SK-N-SH (cell line): Measurements from ENCODE around the gene KRT17.

ENCODE experiments used
- CTCF ChIP-seq: fragments of 200-600 bp; sonication (generic); IDR thresholded peaks from 2 replicates; pipeline ENCODE4 v1.6.1; 2017; ENCODE audit warnings: antibody characterized with exemption, mild to moderate bottlenecking, moderate library complexity
- EZH2phosphoT487 ChIP-seq: fragments of 200-600 bp; sonication (generic); IDR thresholded peaks from 2 replicates; pipeline ENCODE4 v1.6.1; 2017; ENCODE audit warnings: low read depth, mixed run types, mild to moderate bottlenecking, antibody characterized with exemption, moderate library complexity, borderline replicate concordance
- MAX ChIP-seq: IDR thresholded peaks from 2 replicates; pipeline ENCODE4 v1.4.0; 2012; ENCODE audit warnings: low read depth
- NFIC ChIP-seq: IDR thresholded peaks from 2 replicates; pipeline ENCODE4 v1.4.0; 2012; ENCODE audit warnings: borderline replicate concordance
- POLR2AphosphoS5 ChIP-seq: IDR thresholded peaks from 2 replicates; pipeline ENCODE4 v1.6.1; 2012; ENCODE audit warnings: low read depth, low read length
- RAD21 ChIP-seq: IDR thresholded peaks from 2 replicates; pipeline ENCODE4 v1.6.1; 2012; ENCODE audit warnings: mild to moderate bottlenecking, low read length
- REST ChIP-seq: IDR thresholded peaks from 2 replicates; pipeline ENCODE4 v1.6.1; 2012; ENCODE audit warnings: mild to moderate bottlenecking, low read depth, low read length, moderate library complexity
- TAF1 ChIP-seq: IDR thresholded peaks from 2 replicates; pipeline ENCODE4 v1.6.1; 2012; ENCODE audit warnings: low read depth, mild to moderate bottlenecking, low read length, moderate library complexity, borderline replicate concordance

- TF ChIP-seq TAF1 = no peak
- TF ChIP-seq CTCF = no peak
- TF ChIP-seq RAD21 = no peak
- TF ChIP-seq REST = no peak
- TF ChIP-seq NFIC = no peak
- no peak for TF ChIP-seq EZH2phosphoT487
- no peak for TF ChIP-seq POLR2AphosphoS5
- no peak for TF ChIP-seq MAX
These were observed 24.7 kb downstream of the KRT17 start for GRCh38 chr17:41599680-41600079.
